Activated CD4-positive, alpha-beta T cell treated with anti-CD3 and anti-CD28 coated beads for 4 hours (primary cell): Measurements from ENCODE around the gene DOK6.
"Not testable (repeated sequence)": the region's sequence is repeated elsewhere in the genome, so short reads cannot be mapped to it uniquely, and the experiment has no call there.

Experiments
- DNase-seq, 2 donors: peaks; one replicate each; pipeline ENCODE4 v3.0.0-alpha.2; 2020

Gene DOK6

GRCh38 chr18:69400253-69400975 is at the start of gene DOK6:
DOK6 (plus strand) TSS chr18:69400888.
- no peak for DNase-seq

GRCh38 chr18:69353023-69353422 is 47.7 kb upstream of the DOK6 start:
- no peak for DNase-seq

- no peak for DNase-seq
These were observed 43.1 kb upstream of the DOK6 start for GRCh38 chr18:69357590-69357989.

GRCh38 chr18:69358212-69358895 is 42.3 kb upstream of the DOK6 start:
- no peak for DNase-seq

- DNase-seq, result not testable (repeated sequence)
These were observed 40.9 kb upstream of the DOK6 start for GRCh38 chr18:69359768-69360167.

GRCh38 chr18:69364930-69365329 is 35.8 kb upstream of the DOK6 start:
- DNase-seq, result no peak

GRCh38 chr18:69365658-69366057 is 35.0 kb upstream of the DOK6 start:
- no peak for DNase-seq

- DNase-seq, result no peak
These were observed 33.6 kb upstream of the DOK6 start for GRCh38 chr18:69367104-69367503.

- DNase-seq, result no peak
These were observed 29.0 kb upstream of the DOK6 start for GRCh38 chr18:69371729-69372128.

- no peak for DNase-seq
These were observed 20.4 kb upstream of the DOK6 start for GRCh38 chr18:69380324-69380723.

GRCh38 chr18:69383186-69383585 is 17.5 kb upstream of the DOK6 start:
- DNase-seq, result no peak

- no peak for DNase-seq
These were observed 13.5 kb upstream of the DOK6 start for GRCh38 chr18:69387186-69387585.

- DNase-seq, result no peak
These were observed 12.5 kb upstream of the DOK6 start for GRCh38 chr18:69388222-69388621.

GRCh38 chr18:69397096-69397495 is 3.6 kb upstream of the DOK6 start:
- DNase-seq, result no peak

- DNase-seq, result no peak
These were observed 1.4 kb upstream of the DOK6 start for GRCh38 chr18:69399253-69399652.

GRCh38 chr18:69400976-69401225 is 213 bp downstream of the DOK6 start:
- DNase-seq, result no peak

GRCh38 chr18:69401226-69401971 is 711 bp downstream of the DOK6 start:
- no peak for DNase-seq

- no peak for DNase-seq
These were observed 1.4 kb downstream of the DOK6 start for GRCh38 chr18:69401972-69402532.

GRCh38 chr18:69402533-69402989 is 1.9 kb downstream of the DOK6 start:
- no peak for DNase-seq

GRCh38 chr18:69408522-69408921 is 7.8 kb downstream of the DOK6 start:
- DNase-seq, result no peak

GRCh38 chr18:69411199-69411598 is 10.5 kb downstream of the DOK6 start:
- DNase-seq, result no peak

- no peak for DNase-seq
These were observed 13.5 kb downstream of the DOK6 start for GRCh38 chr18:69414184-69414583.

- no peak for DNase-seq
These were observed 32.2 kb downstream of the DOK6 start for GRCh38 chr18:69432847-69433246.

- DNase-seq, result no peak
These were observed 34.3 kb downstream of the DOK6 start for GRCh38 chr18:69435000-69435399.
